HepG2 (cell line): Measurements from ENCODE around the gene VEGFA. TPM values are rescaled to one million over a fixed set of nuclear protein-coding genes. Genes with fewer than 3 reads are reported as not detected.

ENCODE experiments used
- ARID3A ChIP-seq: IDR thresholded peaks from 2 replicates; pipeline ENCODE4 v1.6.1; 2012; ENCODE audit warnings: low read depth, low read length, improper control_type of control experiment
- ATF3 ChIP-seq: sonication (generic); formaldehyde crosslinking; IDR thresholded peaks from 2 replicates; pipeline ENCODE4 v1.4.0; 2020; ENCODE audit warnings: missing genetic modification reagents
- CERS6 ChIP-seq: sonication (generic); formaldehyde crosslinking; IDR thresholded peaks from 2 replicates; pipeline ENCODE4 v1.5.0; 2020; ENCODE audit warnings: missing genetic modification reagents
- ELF1 ChIP-seq: sonication (generic); formaldehyde crosslinking; IDR thresholded peaks from 2 replicates; pipeline ENCODE4 v1.4.0; 2020; ENCODE audit warnings: missing genetic modification reagents
- ESRRA ChIP-seq: sonication (generic); formaldehyde crosslinking; IDR thresholded peaks from 2 replicates; pipeline ENCODE4 v1.5.1; 2020; ENCODE audit warnings: mild to moderate bottlenecking, low read depth, missing genetic modification reagents
- GATAD1 ChIP-seq: IDR thresholded peaks from 2 replicates; pipeline ENCODE4 v1.6.1; 2016; ENCODE audit warnings: missing genetic modification reagents, missing compliant biosample characterization
- HOXA9 ChIP-seq: sonication (generic); formaldehyde crosslinking; IDR thresholded peaks from 2 replicates; pipeline ENCODE4 v1.8.1; 2022; ENCODE audit warnings: missing genetic modification reagents, mild to moderate bottlenecking, moderate library complexity, borderline replicate concordance
- KAT8 ChIP-seq: IDR thresholded peaks from 2 replicates; pipeline ENCODE4 v1.6.1; 2016; ENCODE audit warnings: missing genetic modification reagents, missing compliant biosample characterization
- KDM1A ChIP-seq: IDR thresholded peaks from 2 replicates; pipeline ENCODE4 v1.6.1; 2016; ENCODE audit warnings: missing compliant biosample characterization
- KLF11 ChIP-seq: IDR thresholded peaks from 2 replicates; pipeline ENCODE4 v1.6.1; 2016; ENCODE audit warnings: missing compliant biosample characterization
- RARG ChIP-seq: sonication (generic); formaldehyde crosslinking; IDR thresholded peaks from 2 replicates; pipeline ENCODE4 v1.4.0; 2020; ENCODE audit warnings: low read depth, mild to moderate bottlenecking, missing genetic modification reagents
- RFX1 ChIP-seq: fragments of 450-650 bp; IDR thresholded peaks from 2 replicates; pipeline ENCODE4 v1.6.1; 2017
- SIN3A ChIP-seq: IDR thresholded peaks from 2 replicates; pipeline ENCODE4 v1.6.1; 2011; ENCODE audit warnings: low read depth, mild to moderate bottlenecking, control low read depth, low read length, borderline replicate concordance
- SPEN ChIP-seq: sonication (generic); formaldehyde crosslinking; IDR thresholded peaks from 2 replicates; pipeline ENCODE4 v1.5.1; 2020; ENCODE audit warnings: low read depth, mild to moderate bottlenecking, missing genetic modification reagents
- TAF1 ChIP-seq: sonication (generic); formaldehyde crosslinking; IDR thresholded peaks from 2 replicates; pipeline ENCODE4 v1.4.0; 2020; ENCODE audit warnings: missing genetic modification reagents
- USF2 ChIP-seq, 2 experiments: sonication (generic) in 1 of 2; formaldehyde crosslinking in 1 of 2; IDR thresholded peaks; 2 replicates each; pipeline versions ENCODE4 v1.5.1 to v1.6.1; 2011 to 2020; ENCODE audit warnings: borderline replicate concordance in 1 of 2, low read depth in 1 of 2, low read length in 1 of 2, mild to moderate bottlenecking in 1 of 2, missing genetic modification reagents in 1 of 2, moderate library complexity in 1 of 2
- ZBTB42 ChIP-seq: sonication (generic); formaldehyde crosslinking; IDR thresholded peaks from 2 replicates; pipeline ENCODE4 v1.5.0; 2020; ENCODE audit warnings: mild to moderate bottlenecking, missing genetic modification reagents
- ZNF101 ChIP-seq: sonication (generic); formaldehyde crosslinking; IDR thresholded peaks from 2 replicates; pipeline ENCODE4 v1.4.0; 2020; ENCODE audit warnings: mild to moderate bottlenecking, low read depth, missing genetic modification reagents, borderline replicate concordance
- ZNF232 ChIP-seq: sonication (generic); formaldehyde crosslinking; IDR thresholded peaks from 2 replicates; pipeline ENCODE4 v1.4.0; 2020; ENCODE audit warnings: missing genetic modification reagents, borderline replicate concordance
- ZNF282 ChIP-seq: fragments of 450-650 bp; IDR thresholded peaks from 2 replicates; pipeline ENCODE4 v1.6.1; 2018; ENCODE audit not compliant: partially characterized antibody
- ZNF354B ChIP-seq: sonication (generic); formaldehyde crosslinking; IDR thresholded peaks from 2 replicates; pipeline ENCODE4 v1.8.0; 2022; ENCODE audit warnings: mild to moderate bottlenecking, missing genetic modification reagents
- ZNF639 ChIP-seq: conservative IDR thresholded peaks from 2 replicates; pipeline ENCODE4 v1.6.1; 2018; ENCODE audit warnings: missing genetic modification reagents
- ZNF816 ChIP-seq: sonication (generic); formaldehyde crosslinking; IDR thresholded peaks from 2 replicates; pipeline ENCODE4 v1.8.0; 2022; ENCODE audit warnings: missing genetic modification reagents, mild to moderate bottlenecking, borderline replicate concordance
- ZNF839 ChIP-seq: sonication (generic); formaldehyde crosslinking; IDR thresholded peaks from 2 replicates; pipeline ENCODE4 v1.4.0; 2020; ENCODE audit warnings: missing genetic modification reagents, mild to moderate bottlenecking, borderline replicate concordance
- polyA plus RNA-seq, 8 experiments: library from polyadenylated mRNA; depleted of rRNA in 3 of 8; stranded (reverse) in 7 of 8; unstranded in 1 of 8; fragments of >200 nt; fragmentation: Illumina TruSeq in 4 of 8; extraction: Trizol in 4 of 8; gene quantifications; 2 replicates each; pipeline versions ENCODE4 v1.2.1 to v1.2.3, GENCODE V29; 2011 to 2016; ENCODE audit warnings: low read depth in 4 of 8, missing spikeins in 1 of 8, mixed read lengths in 1 of 8; ENCODE audit not compliant: insufficient read depth in 1 of 8
- total RNA-seq, 5 experiments: library from RNA; depleted of rRNA; stranded (reverse); fragments of >200 nt; fragmentation: Illumina TruSeq; extraction: Trizol; gene quantifications; 2 replicates each; pipeline ENCODE4 v1.2.3, GENCODE V29; 2016; ENCODE audit warnings: low read depth in 1 of 5

VEGFA gene
- total and polyA plus RNA-seq, 2 of the 13 experiments (the other 11 are each of a cell fraction or from before 2014, with no cell fraction given), result 68.1 to 629 TPM

GRCh38 chr6:43804550-43805223 lies 34.7 kb downstream of the VEGFA start (continued):
- TF ChIP-seq USF2 (IDR thresholded peaks at IDR 0.05; ENCODE audit: low read depth, low read length) (no peak), USF2 (CRISPR knock-in tag; IDR thresholded peaks at IDR 0.05; ENCODE audit: borderline replicate concordance) (no peak; the same call in 1 of the 2 replicates), ELF1 (CRISPR knock-in tag) (peak; percentile 33; the same call in 1 of the 2 replicates), RFX1 (no peak), ATF3 (no peak; the same call in 1 of the 2 replicates), KDM1A (CRISPR knock-in tag) (no peak), KAT8 (peak; percentile 67), SPEN (CRISPR knock-in tag) (peak; percentile 89), ZNF101 (CRISPR knock-in tag) (no peak), ZNF282 (no peak), RARG (CRISPR knock-in tag) (no peak), CERS6 (CRISPR knock-in tag) (no peak), ARID3A (no peak), HOXA9 (CRISPR knock-in tag) (no peak), ZNF839 (CRISPR knock-in tag) (no peak), GATAD1 (CRISPR knock-in tag) (no peak), TAF1 (CRISPR knock-in tag) (no peak), ZBTB42 (CRISPR knock-in tag) (no peak), ZNF639 (CRISPR knock-in tag) (no peak; the same call in 1 of the 2 replicates), KLF11 (0 out of 2 replicates have a peak, but pooled peaks have one; percentile 26), ZNF232 (CRISPR knock-in tag) (0 out of 2 replicates have a peak, but pooled peaks have one; percentile 44), SIN3A (0 out of 2 replicates have a peak, but pooled peaks have one; percentile 42), ESRRA (CRISPR knock-in tag) (peak; percentile 78), ZNF816 (CRISPR knock-in tag) (no peak), ZNF354B (CRISPR knock-in tag) (no peak)
